Measurements from ENCODE around the gene BORCS6.
A peak's percentile ranks its signal among the peaks of the same experiment; 100 is the strongest.
"Not testable (repeated sequence)": the region's sequence is repeated elsewhere in the genome, so short reads cannot be mapped to it uniquely, and the experiment has no call there.

The BORCS6 gene

GRCh38 chr17:8173056-8173870, 16.7 kb downstream of the BORCS6 start:
- DNase-seq: peak; percentile 34 to 53 (median 48)

- DNase-seq: not testable (repeated sequence)
Observed at GRCh38 chr17:8170186-8170585, 19.8 kb downstream of the BORCS6 start.

GRCh38 chr17:8167526-8167925, 22.5 kb downstream of the BORCS6 start:
- DNase-seq: no peak

GRCh38 chr17:8166731-8167130, 23.2 kb downstream of the BORCS6 start:
- DNase-seq: no peak

GRCh38 chr17:8164815-8165131, 25.2 kb downstream of the BORCS6 start:
- no peak for DNase-seq

- DNase-seq: peak in 3 of 4 experiments; percentile 23 to 40 (median 25)
Observed at GRCh38 chr17:8163978-8164814, 25.8 kb downstream of the BORCS6 start.

GRCh38 chr17:8162997-8163977, 26.7 kb downstream of the BORCS6 start:
- no peak for DNase-seq

GRCh38 chr17:8162233-8162996, 27.6 kb downstream of the BORCS6 start, which contains the start of gene VAMP2:
Gene VAMP2, minus strand, starts transcription at chr17:8162948. Its CDS starts 69 bp downstream, at chr17:8162879.
- DNase-seq: peak; percentile 61 to 83 (median 70)

GRCh38 chr17:8161289-8162232, 28.4 kb downstream of the BORCS6 start:
- DNase-seq: no peak

- DNase-seq: no peak
Observed at GRCh38 chr17:8160741-8161221, 29.2 kb downstream of the BORCS6 start.

- DNase-seq: no peak
Observed at GRCh38 chr17:8160224-8160577, 29.8 kb downstream of the BORCS6 start.

- no peak for DNase-seq
Observed at GRCh38 chr17:8159459-8160223, 30.3 kb downstream of the BORCS6 start.

- DNase-seq: no peak
Observed at GRCh38 chr17:8159032-8159400, 31.0 kb downstream of the BORCS6 start.

- DNase-seq: peak; percentile 71 to 90 (median 80)
Observed at GRCh38 chr17:8158267-8159031, 31.5 kb downstream of the BORCS6 start.

- DNase-seq: peak; percentile 99 to 100 (median 100)
Observed at GRCh38 chr17:8156246-8156992, 33.6 kb downstream of the BORCS6 start.

- no peak for DNase-seq
Observed at GRCh38 chr17:8155996-8156245, 34.1 kb downstream of the BORCS6 start.

- no peak for DNase-seq
Observed at GRCh38 chr17:8155231-8155995, 34.6 kb downstream of the BORCS6 start.
